GM23338 (cell line): Measurements from ENCODE around the gene SLK.

Experiments used
- CREB1 ChIP-seq: fragments of 250-450 bp; sonication (Bioruptor Pico); IDR thresholded peaks from 2 replicates; pipeline ENCODE4 v1.5.0; 2020; ENCODE audit warnings: low read depth, mild to moderate bottlenecking, moderate library complexity
- EZH2 ChIP-seq: fragments of 200-600 bp; sonication (generic); IDR thresholded peaks from one replicate; pipeline ENCODE4 v1.8.0; 2017; ENCODE audit warnings: antibody characterized with exemption, mild to moderate bottlenecking, low read depth; ENCODE audit not compliant: unreplicated experiment
- EZH2phosphoT487 ChIP-seq: fragments of 200-600 bp; sonication (generic); IDR thresholded peaks from one replicate; pipeline ENCODE4 v1.8.1; 2018; ENCODE audit warnings: antibody characterized with exemption; ENCODE audit not compliant: unreplicated experiment
- JUNB ChIP-seq: IDR thresholded peaks from one replicate; pipeline ENCODE4 v1.6.1; 2016; ENCODE audit warnings: antibody characterized with exemption; ENCODE audit not compliant: unreplicated experiment
- POLR2AphosphoS5 ChIP-seq: IDR thresholded peaks from 2 replicates; pipeline ENCODE4 v1.6.1; 2016; ENCODE audit warnings: antibody characterized with exemption, low read depth
- STAT1 ChIP-seq: IDR thresholded peaks from one replicate; pipeline ENCODE4 v1.6.1; 2016; ENCODE audit warnings: antibody characterized with exemption; ENCODE audit not compliant: unreplicated experiment
- ZNF114 ChIP-seq: fragments of 250-450 bp; sonication (Bioruptor Pico); IDR thresholded peaks from 2 replicates; pipeline ENCODE4 v1.5.0; 2020; ENCODE audit warnings: mild to moderate bottlenecking, moderate library complexity
- ZNF331 ChIP-seq: fragments of 250-450 bp; sonication (Bioruptor Pico); IDR thresholded peaks from 2 replicates; pipeline ENCODE4 v1.5.0; 2020; ENCODE audit warnings: low read depth, mild to moderate bottlenecking, moderate library complexity
- TF ChIP-seq, protein P1 (sequence below), 2 experiments: fragments of 200-600 bp in 1 of 2; sonication (generic) in 1 of 2; conservative IDR thresholded peaks; 2 replicates each; pipeline versions ENCODE4 v1.5.1 to v1.6.1; 2016 to 2017; ENCODE audit warnings: antibody characterized with exemption in 2 of 2, low read depth in 2 of 2, mild to moderate bottlenecking in 2 of 2, moderate library complexity in 1 of 2
- TF ChIP-seq, protein P2 (sequence below): IDR thresholded peaks from one replicate; pipeline ENCODE4 v1.6.1; 2018; ENCODE audit warnings: antibody characterized with exemption; ENCODE audit not compliant: unreplicated experiment
- TF ChIP-seq, protein P3 (sequence below): IDR thresholded peaks from 2 replicates; pipeline ENCODE4 v1.6.1; 2016; ENCODE audit warnings: antibody characterized with exemption
- TF ChIP-seq, protein P4 (sequence below): fragments of 250-450 bp; sonication (Bioruptor Pico); IDR thresholded peaks from 2 replicates; pipeline ENCODE4 v1.5.0; 2020; ENCODE audit warnings: mild to moderate bottlenecking, moderate library complexity

DNA sequence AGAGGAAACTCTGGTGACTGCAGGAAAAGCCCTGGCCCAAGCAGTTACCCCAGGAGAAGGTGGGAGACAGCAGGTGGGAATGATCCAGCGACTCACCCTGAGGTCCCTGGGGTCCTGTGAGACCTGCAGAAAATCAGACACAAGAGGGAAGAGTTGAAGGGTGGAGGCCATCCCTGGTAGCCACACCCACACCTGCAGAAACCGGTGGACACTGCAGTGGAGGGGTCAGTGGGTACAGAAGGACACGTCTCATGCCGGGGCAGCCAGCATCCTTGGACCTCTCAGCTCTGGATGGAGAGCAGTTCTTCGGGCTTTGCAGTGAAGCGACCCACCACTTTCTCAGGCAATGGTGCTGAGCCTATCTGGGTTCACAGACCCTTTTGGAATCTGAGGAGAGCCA lies 79.7 kb downstream of the SLK start:
- TF ChIP-seq EZH2 (no peak), ZNF331 (CRISPR knock-in tag) (no peak), EZH2phosphoT487 (no peak), POLR2AphosphoS5 (no peak), JUNB (no peak), STAT1 (no peak), CREB1 (CRISPR knock-in tag) (no peak), ZNF114 (CRISPR knock-in tag) (no peak)
- TF ChIP-seq, protein P1, sequence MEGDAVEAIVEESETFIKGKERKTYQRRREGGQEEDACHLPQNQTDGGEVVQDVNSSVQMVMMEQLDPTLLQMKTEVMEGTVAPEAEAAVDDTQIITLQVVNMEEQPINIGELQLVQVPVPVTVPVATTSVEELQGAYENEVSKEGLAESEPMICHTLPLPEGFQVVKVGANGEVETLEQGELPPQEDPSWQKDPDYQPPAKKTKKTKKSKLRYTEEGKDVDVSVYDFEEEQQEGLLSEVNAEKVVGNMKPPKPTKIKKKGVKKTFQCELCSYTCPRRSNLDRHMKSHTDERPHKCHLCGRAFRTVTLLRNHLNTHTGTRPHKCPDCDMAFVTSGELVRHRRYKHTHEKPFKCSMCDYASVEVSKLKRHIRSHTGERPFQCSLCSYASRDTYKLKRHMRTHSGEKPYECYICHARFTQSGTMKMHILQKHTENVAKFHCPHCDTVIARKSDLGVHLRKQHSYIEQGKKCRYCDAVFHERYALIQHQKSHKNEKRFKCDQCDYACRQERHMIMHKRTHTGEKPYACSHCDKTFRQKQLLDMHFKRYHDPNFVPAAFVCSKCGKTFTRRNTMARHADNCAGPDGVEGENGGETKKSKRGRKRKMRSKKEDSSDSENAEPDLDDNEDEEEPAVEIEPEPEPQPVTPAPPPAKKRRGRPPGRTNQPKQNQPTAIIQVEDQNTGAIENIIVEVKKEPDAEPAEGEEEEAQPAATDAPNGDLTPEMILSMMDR (conservative IDR thresholded peaks at IDR 0.05; ENCODE audit: low read depth in 2 of 2): no peak
- TF ChIP-seq, protein P2, sequence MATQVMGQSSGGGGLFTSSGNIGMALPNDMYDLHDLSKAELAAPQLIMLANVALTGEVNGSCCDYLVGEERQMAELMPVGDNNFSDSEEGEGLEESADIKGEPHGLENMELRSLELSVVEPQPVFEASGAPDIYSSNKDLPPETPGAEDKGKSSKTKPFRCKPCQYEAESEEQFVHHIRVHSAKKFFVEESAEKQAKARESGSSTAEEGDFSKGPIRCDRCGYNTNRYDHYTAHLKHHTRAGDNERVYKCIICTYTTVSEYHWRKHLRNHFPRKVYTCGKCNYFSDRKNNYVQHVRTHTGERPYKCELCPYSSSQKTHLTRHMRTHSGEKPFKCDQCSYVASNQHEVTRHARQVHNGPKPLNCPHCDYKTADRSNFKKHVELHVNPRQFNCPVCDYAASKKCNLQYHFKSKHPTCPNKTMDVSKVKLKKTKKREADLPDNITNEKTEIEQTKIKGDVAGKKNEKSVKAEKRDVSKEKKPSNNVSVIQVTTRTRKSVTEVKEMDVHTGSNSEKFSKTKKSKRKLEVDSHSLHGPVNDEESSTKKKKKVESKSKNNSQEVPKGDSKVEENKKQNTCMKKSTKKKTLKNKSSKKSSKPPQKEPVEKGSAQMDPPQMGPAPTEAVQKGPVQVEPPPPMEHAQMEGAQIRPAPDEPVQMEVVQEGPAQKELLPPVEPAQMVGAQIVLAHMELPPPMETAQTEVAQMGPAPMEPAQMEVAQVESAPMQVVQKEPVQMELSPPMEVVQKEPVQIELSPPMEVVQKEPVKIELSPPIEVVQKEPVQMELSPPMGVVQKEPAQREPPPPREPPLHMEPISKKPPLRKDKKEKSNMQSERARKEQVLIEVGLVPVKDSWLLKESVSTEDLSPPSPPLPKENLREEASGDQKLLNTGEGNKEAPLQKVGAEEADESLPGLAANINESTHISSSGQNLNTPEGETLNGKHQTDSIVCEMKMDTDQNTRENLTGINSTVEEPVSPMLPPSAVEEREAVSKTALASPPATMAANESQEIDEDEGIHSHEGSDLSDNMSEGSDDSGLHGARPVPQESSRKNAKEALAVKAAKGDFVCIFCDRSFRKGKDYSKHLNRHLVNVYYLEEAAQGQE: no peak
- TF ChIP-seq, protein P3, sequence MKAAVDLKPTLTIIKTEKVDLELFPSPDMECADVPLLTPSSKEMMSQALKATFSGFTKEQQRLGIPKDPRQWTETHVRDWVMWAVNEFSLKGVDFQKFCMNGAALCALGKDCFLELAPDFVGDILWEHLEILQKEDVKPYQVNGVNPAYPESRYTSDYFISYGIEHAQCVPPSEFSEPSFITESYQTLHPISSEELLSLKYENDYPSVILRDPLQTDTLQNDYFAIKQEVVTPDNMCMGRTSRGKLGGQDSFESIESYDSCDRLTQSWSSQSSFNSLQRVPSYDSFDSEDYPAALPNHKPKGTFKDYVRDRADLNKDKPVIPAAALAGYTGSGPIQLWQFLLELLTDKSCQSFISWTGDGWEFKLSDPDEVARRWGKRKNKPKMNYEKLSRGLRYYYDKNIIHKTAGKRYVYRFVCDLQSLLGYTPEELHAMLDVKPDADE: no peak
- TF ChIP-seq, protein P4, sequence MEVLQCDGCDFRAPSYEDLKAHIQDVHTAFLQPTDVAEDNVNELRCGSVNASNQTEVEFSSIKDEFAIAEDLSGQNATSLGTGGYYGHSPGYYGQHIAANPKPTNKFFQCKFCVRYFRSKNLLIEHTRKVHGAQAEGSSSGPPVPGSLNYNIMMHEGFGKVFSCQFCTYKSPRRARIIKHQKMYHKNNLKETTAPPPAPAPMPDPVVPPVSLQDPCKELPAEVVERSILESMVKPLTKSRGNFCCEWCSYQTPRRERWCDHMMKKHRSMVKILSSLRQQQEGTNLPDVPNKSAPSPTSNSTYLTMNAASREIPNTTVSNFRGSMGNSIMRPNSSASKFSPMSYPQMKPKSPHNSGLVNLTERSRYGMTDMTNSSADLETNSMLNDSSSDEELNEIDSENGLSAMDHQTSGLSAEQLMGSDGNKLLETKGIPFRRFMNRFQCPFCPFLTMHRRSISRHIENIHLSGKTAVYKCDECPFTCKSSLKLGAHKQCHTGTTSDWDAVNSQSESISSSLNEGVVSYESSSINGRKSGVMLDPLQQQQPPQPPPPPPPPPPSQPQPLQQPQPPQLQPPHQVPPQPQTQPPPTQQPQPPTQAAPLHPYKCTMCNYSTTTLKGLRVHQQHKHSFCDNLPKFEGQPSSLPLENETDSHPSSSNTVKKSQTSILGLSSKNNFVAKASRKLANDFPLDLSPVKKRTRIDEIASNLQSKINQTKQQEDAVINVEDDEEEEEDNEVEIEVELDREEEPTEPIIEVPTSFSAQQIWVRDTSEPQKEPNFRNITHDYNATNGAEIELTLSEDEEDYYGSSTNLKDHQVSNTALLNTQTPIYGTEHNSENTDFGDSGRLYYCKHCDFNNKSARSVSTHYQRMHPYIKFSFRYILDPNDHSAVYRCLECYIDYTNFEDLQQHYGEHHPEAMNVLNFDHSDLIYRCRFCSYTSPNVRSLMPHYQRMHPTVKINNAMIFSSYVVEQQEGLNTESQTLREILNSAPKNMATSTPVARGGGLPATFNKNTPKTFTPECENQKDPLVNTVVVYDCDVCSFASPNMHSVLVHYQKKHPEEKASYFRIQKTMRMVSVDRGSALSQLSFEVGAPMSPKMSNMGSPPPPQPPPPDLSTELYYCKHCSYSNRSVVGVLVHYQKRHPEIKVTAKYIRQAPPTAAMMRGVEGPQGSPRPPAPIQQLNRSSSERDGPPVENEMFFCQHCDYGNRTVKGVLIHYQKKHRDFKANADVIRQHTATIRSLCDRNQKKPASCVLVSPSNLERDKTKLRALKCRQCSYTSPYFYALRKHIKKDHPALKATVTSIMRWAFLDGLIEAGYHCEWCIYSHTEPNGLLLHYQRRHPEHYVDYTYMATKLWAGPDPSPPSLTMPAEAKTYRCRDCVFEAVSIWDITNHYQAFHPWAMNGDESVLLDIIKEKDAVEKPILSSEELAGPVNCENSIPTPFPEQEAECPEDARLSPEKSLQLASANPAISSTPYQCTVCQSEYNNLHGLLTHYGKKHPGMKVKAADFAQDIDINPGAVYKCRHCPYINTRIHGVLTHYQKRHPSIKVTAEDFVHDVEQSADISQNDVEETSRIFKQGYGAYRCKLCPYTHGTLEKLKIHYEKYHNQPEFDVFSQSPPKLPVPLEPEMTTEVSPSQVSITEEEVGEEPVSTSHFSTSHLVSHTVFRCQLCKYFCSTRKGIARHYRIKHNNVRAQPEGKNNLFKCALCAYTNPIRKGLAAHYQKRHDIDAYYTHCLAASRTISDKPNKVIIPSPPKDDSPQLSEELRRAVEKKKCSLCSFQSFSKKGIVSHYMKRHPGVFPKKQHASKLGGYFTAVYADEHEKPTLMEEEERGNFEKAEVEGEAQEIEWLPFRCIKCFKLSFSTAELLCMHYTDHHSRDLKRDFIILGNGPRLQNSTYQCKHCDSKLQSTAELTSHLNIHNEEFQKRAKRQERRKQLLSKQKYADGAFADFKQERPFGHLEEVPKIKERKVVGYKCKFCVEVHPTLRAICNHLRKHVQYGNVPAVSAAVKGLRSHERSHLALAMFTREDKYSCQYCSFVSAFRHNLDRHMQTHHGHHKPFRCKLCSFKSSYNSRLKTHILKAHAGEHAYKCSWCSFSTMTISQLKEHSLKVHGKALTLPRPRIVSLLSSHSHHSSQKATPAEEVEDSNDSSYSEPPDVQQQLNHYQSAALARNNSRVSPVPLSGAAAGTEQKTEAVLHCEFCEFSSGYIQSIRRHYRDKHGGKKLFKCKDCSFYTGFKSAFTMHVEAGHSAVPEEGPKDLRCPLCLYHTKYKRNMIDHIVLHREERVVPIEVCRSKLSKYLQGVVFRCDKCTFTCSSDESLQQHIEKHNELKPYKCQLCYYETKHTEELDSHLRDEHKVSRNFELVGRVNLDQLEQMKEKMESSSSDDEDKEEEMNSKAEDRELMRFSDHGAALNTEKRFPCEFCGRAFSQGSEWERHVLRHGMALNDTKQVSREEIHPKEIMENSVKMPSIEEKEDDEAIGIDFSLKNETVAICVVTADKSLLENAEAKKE: no peak
